B cell (primary cell): ENCODE measurements around the gene ARMH3. TPM values are rescaled to one million over a fixed set of nuclear protein-coding genes. Genes with fewer than 3 reads are reported as not detected.

Experiments used
- ATAC-seq: fragments of 200-7000 bp; cut with Tn5 transposase; one replicate; pipeline ENCODE4 v1.10.0; 2021; ENCODE audit warnings: low read depth, mild to moderate bottlenecking, moderate number of reproducible peaks, moderate library complexity
- CTCF ChIA-PET: fragments of 350-600 bp; sonication (Branson Sonifier 250); formaldehyde crosslinking; loops from one replicate; lab custom pipeline; 2021; ENCODE audit warnings: antibody characterized with exemption, inconsistent platforms; lab: Charles Lee
- POLR2A ChIA-PET: fragments of 350-600 bp; sonication (Branson Sonifier 250); formaldehyde crosslinking; loops from one replicate; lab custom pipeline; 2021; ENCODE audit warnings: antibody characterized with exemption; lab: Charles Lee
- DNase-seq: peaks from one replicate; pipeline ENCODE4 v3.0.0; 2013
- H2AFZ ChIP-seq: 2 replicates; pipeline ENCODE4 v1.6.1; 2012; ENCODE audit warnings: mild to moderate bottlenecking, low read depth, low read length; ENCODE audit not compliant: insufficient read depth, poor library complexity, severe bottlenecking
- H3K27ac ChIP-seq, 2 donors: 1 replicate in 1 of 2; 2 replicates in 1 of 2; pipeline ENCODE4 v1.5.1; 2012 to 2013; ENCODE audit warnings: low read length in 2 of 2, mild to moderate bottlenecking in 2 of 2, moderate library complexity in 1 of 2
- H3K27me3 ChIP-seq, 4 experiments: fragments of 200-600 bp in 1 of 4; sonication (generic) in 1 of 4; replicated peaks in 1 of 4; 1 replicate in 2 of 4; 2 replicates in 2 of 4; pipeline versions ENCODE4 v1.6.1 to v1.7.0; 2013 to 2016; ENCODE audit warnings: low read length in 3 of 4, mild to moderate bottlenecking in 2 of 4, mixed read lengths in 1 of 4, moderate library complexity in 1 of 4; ENCODE audit not compliant: insufficient read depth in 4 of 4, control insufficient read depth in 3 of 4; ENCODE audit errors: control extremely low read depth in 1 of 4
- H3K36me3 ChIP-seq, 2 experiments: replicated peaks in 1 of 2; 1 replicate in 1 of 2; 2 replicates in 1 of 2; pipeline versions ENCODE4 v1.6.1 to v1.7.1; 2013; ENCODE audit warnings: low read length in 1 of 2; ENCODE audit not compliant: insufficient read depth in 2 of 2, control insufficient read depth in 1 of 2; ENCODE audit errors: control extremely low read depth in 1 of 2, extremely low read depth in 1 of 2
- H3K4me1 ChIP-seq, 2 donors: fragments of 200-600 bp in 1 of 2; sonication (generic) in 1 of 2; 1 replicate in 1 of 2; 2 replicates in 1 of 2; pipeline versions ENCODE4 v1.5.1 to v1.6.1; 2013 to 2017; ENCODE audit warnings: low read length in 2 of 2; ENCODE audit not compliant: control insufficient read depth in 2 of 2, insufficient read depth in 2 of 2
- H3K4me2 ChIP-seq: replicated peaks from 2 replicates; pipeline ENCODE3; 2012; ENCODE audit warnings: mild to moderate bottlenecking, low read depth, low read length; ENCODE audit not compliant: poor library complexity, severe bottlenecking
- H3K4me3 ChIP-seq, 5 experiments: fragments of 200-600 bp in 1 of 5; sonication (generic) in 1 of 5; 1 replicate in 3 of 5; 2 replicates in 2 of 5; pipeline versions ENCODE4 v1.5.1 to v1.7.0; 2011 to 2016; ENCODE audit warnings: low read length in 4 of 5, mild to moderate bottlenecking in 4 of 5, low read depth in 2 of 5, control low read depth in 1 of 5, moderate library complexity in 1 of 5; ENCODE audit not compliant: insufficient read depth in 1 of 5; ENCODE audit errors: control extremely low read depth in 1 of 5, extremely low read depth in 1 of 5
- H3K79me2 ChIP-seq: fragments of 200-600 bp; sonication (generic); one replicate; pipeline ENCODE4 v1.6.0; 2016; ENCODE audit warnings: low read length; ENCODE audit not compliant: control insufficient read depth, insufficient read depth
- H3K9ac ChIP-seq: fragments of 200-600 bp; sonication (generic); 2 replicates; pipeline ENCODE4 v1.6.1; 2017; ENCODE audit warnings: mild to moderate bottlenecking, low read length, moderate library complexity
- H3K9me3 ChIP-seq, 3 donors: one replicate each; pipeline versions ENCODE4 v1.6.1 to v1.7.1; 2013; ENCODE audit warnings: low read length in 2 of 3; ENCODE audit not compliant: control insufficient read depth in 2 of 3, insufficient read depth in 1 of 3; ENCODE audit errors: control extremely low read depth in 1 of 3
- H4K20me1 ChIP-seq: 2 replicates; pipeline ENCODE4 v1.6.0; 2012; ENCODE audit warnings: mild to moderate bottlenecking, low read length; ENCODE audit not compliant: insufficient read depth, control insufficient read depth, poor library complexity, severe bottlenecking
- H3K27ac Mint-ChIP-seq: one replicate; pipeline ENCODE4 v1.8.0; 2021; ENCODE audit warnings: mixed read lengths
- H3K27me3 Mint-ChIP-seq: one replicate; pipeline ENCODE4 v1.8.0; 2021; ENCODE audit warnings: mixed read lengths
- H3K4me1 Mint-ChIP-seq: one replicate; pipeline ENCODE4 v1.8.0; 2021; ENCODE audit warnings: mixed read lengths
- H3K4me3 Mint-ChIP-seq: one replicate; pipeline ENCODE4 v1.8.0; 2021; ENCODE audit warnings: mixed read lengths
- H3K9me3 Mint-ChIP-seq: one replicate; pipeline ENCODE4 v1.8.0; 2022; ENCODE audit warnings: mixed read lengths; ENCODE audit not compliant: insufficient read depth
- EZH2 ChIP-seq: IDR thresholded peaks from 2 replicates; pipeline ENCODE4 v1.6.1; 2012; ENCODE audit warnings: borderline replicate concordance, low read depth, mild to moderate bottlenecking, moderate library complexity, low read length; ENCODE audit not compliant: insufficient read depth, poor library complexity, severe bottlenecking
- WGBS: methylation state at CpG from one replicate; pipeline ENCODE4 v1.1.5; 2013; ENCODE audit warnings: missing lambda C conversion rate; ENCODE audit not compliant: insufficient coverage; 5-methylcytosine and 5-hydroxymethylcytosine counted together
- intact Hi-C: fragments of 100-400 bp; cut with micrococcal nuclease; formaldehyde crosslinking; loops from one replicate; pipeline ENCODE4 v1.10.0; 2022
- polyA plus RNA-seq: library from polyadenylated mRNA; depleted of rRNA; stranded (reverse); fragments of >200 nt; gene quantifications from 2 replicates; pipeline ENCODE4 v1.2.3, GENCODE V29; 2012
- total RNA-seq, 2 donors: library from RNA; stranded (reverse); fragments of 120-200 nt in 1 of 2; gene quantifications; 1 replicate in 1 of 2; 2 replicates in 1 of 2; pipeline versions ENCODE4 v1.2.3 to v1.2.4, GENCODE V29; 2013 to 2022
- TF ChIP-seq, protein P1 (sequence below): fragments of 200-600 bp; IDR thresholded peaks from one replicate; pipeline ENCODE4 v1.8.0; 2022; ENCODE audit warnings: antibody characterized with exemption, mild to moderate bottlenecking

ARMH3 gene
- total and polyA plus RNA-seq, 2 donors (not counting 1 experiment from before 2014, with no cell fraction given) = 33.4 to 40.7 TPM

DNA sequence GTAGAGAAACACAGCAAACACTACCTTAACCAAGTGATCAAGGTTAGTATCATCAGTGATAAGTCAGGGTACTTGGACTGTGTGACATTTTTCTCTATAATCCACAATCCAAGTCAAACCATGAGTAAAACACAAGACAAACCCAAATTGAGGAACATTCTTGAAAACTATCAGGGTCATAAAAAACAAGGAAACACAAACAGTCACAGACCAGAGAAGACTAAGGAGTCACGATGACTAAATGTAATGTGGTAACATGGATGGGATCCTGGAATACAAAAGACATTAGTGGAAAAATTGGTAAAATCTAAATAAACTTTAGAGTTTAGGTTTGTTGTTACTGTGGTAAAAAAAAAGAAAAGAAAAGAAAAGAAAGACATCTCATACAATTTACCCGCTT is 103.8 kb downstream of the ARMH3 start:
- Histone ChIP-seq H3K9me3 (peaks cover 11 to 15% (median 12%) of the 10 kb centered on the region in 3 donors), H3K79me2 (peaks cover under 1% of the 10 kb centered on the region), H2AFZ (no peak overlapping the region), H3K4me3 (no peak overlapping the region), H3K36me3 (peaks cover 6 to 44% of the 10 kb centered on the region in 2 experiments), H3K9ac (no peak overlapping the region), H3K4me1 (peaks cover 0 to 3% of the 10 kb centered on the region in 2 donors), H3K27ac (peak overlapping the region in 1 of 2 donors; percentile 47), H4K20me1 (no peaks in the 10 kb centered on the region), H3K4me2 (no peak overlapping the region), H3K27me3 (no peaks in the 10 kb centered on the region)
- POLR2A ChIA-PET = no interaction called here
- no peak overlapping the region for H3K4me3 Mint-ChIP-seq
- CTCF ChIA-PET = no interaction called here
- intact Hi-C loops = no loop called here
- TF ChIP-seq, protein P1, sequence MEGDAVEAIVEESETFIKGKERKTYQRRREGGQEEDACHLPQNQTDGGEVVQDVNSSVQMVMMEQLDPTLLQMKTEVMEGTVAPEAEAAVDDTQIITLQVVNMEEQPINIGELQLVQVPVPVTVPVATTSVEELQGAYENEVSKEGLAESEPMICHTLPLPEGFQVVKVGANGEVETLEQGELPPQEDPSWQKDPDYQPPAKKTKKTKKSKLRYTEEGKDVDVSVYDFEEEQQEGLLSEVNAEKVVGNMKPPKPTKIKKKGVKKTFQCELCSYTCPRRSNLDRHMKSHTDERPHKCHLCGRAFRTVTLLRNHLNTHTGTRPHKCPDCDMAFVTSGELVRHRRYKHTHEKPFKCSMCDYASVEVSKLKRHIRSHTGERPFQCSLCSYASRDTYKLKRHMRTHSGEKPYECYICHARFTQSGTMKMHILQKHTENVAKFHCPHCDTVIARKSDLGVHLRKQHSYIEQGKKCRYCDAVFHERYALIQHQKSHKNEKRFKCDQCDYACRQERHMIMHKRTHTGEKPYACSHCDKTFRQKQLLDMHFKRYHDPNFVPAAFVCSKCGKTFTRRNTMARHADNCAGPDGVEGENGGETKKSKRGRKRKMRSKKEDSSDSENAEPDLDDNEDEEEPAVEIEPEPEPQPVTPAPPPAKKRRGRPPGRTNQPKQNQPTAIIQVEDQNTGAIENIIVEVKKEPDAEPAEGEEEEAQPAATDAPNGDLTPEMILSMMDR = no peak
- no peak for TF ChIP-seq EZH2
- no peaks in the 10 kb centered on the region for H3K27me3 Mint-ChIP-seq
- no CpG with 5 or more reads among the region's 2 CpGs for WGBS
- ATAC-seq = no peak
- peaks cover 15% of the 10 kb centered on the region for H3K4me1 Mint-ChIP-seq
- no peak overlapping the region for H3K27ac Mint-ChIP-seq
- peaks cover 6% of the 10 kb centered on the region for H3K9me3 Mint-ChIP-seq
- DNase-seq = no peak

DNA sequence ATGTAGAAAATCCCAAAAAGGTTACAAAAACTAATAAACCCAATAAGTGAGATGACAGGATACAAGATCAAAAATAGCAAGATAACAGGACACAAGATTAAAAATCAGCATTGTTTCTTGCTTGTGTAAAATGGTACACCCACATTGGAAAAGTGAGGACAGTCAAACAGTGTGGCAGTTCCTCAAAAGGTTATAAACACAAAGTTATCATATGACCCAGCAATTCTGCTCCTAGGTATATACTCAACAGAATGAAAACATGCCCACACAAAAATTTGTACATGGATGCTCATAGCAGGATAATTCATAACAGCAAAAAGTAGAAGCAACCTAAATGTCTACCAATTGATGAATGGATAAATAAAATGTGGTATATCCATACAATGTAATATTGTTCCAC is 105.8 kb downstream of the ARMH3 start:
- DNase-seq (no peak), ATAC-seq (no peak)
- Histone ChIP-seq H3K79me2 (peaks cover 9% of the 10 kb centered on the region), H3K4me3 (no peak overlapping the region), H4K20me1 (no peaks in the 10 kb centered on the region), H3K27me3 (no peaks in the 10 kb centered on the region), H2AFZ (no peak overlapping the region), H3K4me1 (peaks cover 0 to 3% of the 10 kb centered on the region in 2 donors), H3K9me3 (peaks cover 12 to 18% (median 15%) of the 10 kb centered on the region in 3 donors), H3K36me3 (peaks cover 3 to 44% of the 10 kb centered on the region in 2 experiments), H3K4me2 (no peak overlapping the region), H3K27ac (no peak overlapping the region), H3K9ac (no peak overlapping the region)
- intact Hi-C loops = no loop called here
- Mint-ChIP-seq H3K4me3 (no peak overlapping the region), H3K4me1 (peaks cover 15% of the 10 kb centered on the region), H3K27me3 (no peaks in the 10 kb centered on the region), H3K27ac (no peak overlapping the region), H3K9me3 (peaks cover 6% of the 10 kb centered on the region)
- CTCF ChIA-PET = interaction anchor here (1.2 kb wide), 1 partner anchor 58 kb away, joined by 3 read pairs; no protein-coding TSS in a partner anchor
- TF ChIP-seq, protein P1 = no peak
- TF ChIP-seq EZH2 = no peak
- POLR2A ChIA-PET = no interaction called here
